ENCODE results near the gene IGFN1.

DNA sequence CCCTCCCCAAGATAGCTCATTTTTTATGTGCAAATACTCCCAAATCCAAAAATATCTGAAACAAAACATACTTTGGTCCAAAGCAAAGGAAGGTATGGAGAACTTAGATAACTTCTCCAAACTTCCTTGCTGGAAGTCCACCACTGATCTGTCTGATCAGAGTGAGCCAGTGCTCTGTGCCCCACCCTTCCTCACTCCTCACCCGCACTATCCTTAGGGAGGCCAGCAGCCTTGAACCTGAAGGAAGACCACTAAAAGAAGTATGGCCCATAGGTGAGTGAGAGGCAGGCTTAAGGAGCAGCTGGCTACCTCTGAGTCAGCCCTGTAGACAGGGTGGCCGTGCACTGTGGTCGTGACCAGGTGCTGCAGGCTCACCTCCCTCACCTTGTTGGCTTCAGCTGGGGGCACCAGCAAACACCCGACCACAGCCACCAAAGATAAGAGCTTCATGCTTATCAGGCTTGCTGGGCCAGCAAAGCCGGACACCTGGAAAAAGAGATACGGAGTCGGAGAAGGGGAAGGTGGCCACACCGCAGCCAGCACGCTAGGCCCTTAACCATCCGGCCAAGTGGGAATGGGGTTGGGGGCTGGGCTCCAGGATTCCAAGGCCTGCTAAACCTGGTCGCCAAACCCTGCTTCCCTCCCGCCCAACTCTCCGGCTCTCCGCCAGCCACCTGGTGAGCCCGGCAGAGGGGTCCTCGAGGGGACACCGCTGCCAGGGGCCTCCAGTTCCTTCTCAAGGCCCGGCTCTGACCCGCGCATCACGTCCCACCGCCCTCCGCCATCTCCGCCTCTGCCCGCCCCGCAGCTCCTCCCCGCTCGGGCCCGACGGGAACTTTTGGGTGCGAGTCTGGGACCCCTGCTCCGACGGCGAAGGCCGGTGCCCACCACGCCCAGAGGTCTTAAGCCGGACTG, 36.9 kb upstream of the IGFN1 start:
- TF ChIP-seq, protein P1, sequence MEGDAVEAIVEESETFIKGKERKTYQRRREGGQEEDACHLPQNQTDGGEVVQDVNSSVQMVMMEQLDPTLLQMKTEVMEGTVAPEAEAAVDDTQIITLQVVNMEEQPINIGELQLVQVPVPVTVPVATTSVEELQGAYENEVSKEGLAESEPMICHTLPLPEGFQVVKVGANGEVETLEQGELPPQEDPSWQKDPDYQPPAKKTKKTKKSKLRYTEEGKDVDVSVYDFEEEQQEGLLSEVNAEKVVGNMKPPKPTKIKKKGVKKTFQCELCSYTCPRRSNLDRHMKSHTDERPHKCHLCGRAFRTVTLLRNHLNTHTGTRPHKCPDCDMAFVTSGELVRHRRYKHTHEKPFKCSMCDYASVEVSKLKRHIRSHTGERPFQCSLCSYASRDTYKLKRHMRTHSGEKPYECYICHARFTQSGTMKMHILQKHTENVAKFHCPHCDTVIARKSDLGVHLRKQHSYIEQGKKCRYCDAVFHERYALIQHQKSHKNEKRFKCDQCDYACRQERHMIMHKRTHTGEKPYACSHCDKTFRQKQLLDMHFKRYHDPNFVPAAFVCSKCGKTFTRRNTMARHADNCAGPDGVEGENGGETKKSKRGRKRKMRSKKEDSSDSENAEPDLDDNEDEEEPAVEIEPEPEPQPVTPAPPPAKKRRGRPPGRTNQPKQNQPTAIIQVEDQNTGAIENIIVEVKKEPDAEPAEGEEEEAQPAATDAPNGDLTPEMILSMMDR (IDR thresholded peaks at IDR 0.05; ENCODE audit: poor library complexity) = no peak
- TF ChIP-seq EZH2 (IDR thresholded peaks at IDR 0.05; ENCODE audit: borderline replicate concordance) (no peak), EZH2phosphoT487 (IDR thresholded peaks at IDR 0.05; ENCODE audit: low read depth, severe bottlenecking, unreplicated experiment) (no peak)
